ENCODE data around the gene CDC26. TPM values are rescaled to one million over a fixed set of nuclear protein-coding genes. Genes with fewer than 3 reads are reported as not detected.

Gene CDC26
- total RNA-seq, 1 experiment from 2014 or later = 22.0 TPM

GRCh38 chr9:113238202-113238858 is 37.0 kb downstream of the CDC26 start:
- Histone ChIP-seq H3K9me3 (ENCODE audit: control insufficient read depth in 1 of 2, insufficient read depth in 1 of 2, low read depth in 1 of 2, low read length in 2 of 2) (no peaks in the 10 kb centered on the region), H3K79me2 (ENCODE audit: insufficient read depth, low read length) (peaks cover under 1% of the 10 kb centered on the region; the same call in 1 of the 2 replicates), H3K27me3 (ENCODE audit: insufficient read depth, low read length) (no peaks in the 10 kb centered on the region), H3K27ac (ENCODE audit: low read depth, low read length) (no peak overlapping the region), H3K4me2 (ENCODE audit: low read length) (no peak overlapping the region), H3K4me3 (replicated peaks in 1 of 2; ENCODE audit: low read depth in 1 of 2, low read length in 2 of 2) (no peak overlapping the region), H3K9me2 (ENCODE audit: insufficient read depth) (no peaks in the 10 kb centered on the region), H3K4me1 (ENCODE audit: control insufficient read depth in 1 of 2, insufficient read depth in 2 of 2, low read length in 2 of 2) (peaks cover 0 to 8% of the 10 kb centered on the region in 2 experiments; a peak in 3 of 4 replicates), H3K36me3 (ENCODE audit: control insufficient read depth in 1 of 2, insufficient read depth in 2 of 2, low read length in 2 of 2) (no peaks in the 10 kb centered on the region), H2AFZ (ENCODE audit: low read depth, low read length, poor library complexity, severe bottlenecking) (no peak overlapping the region), H3K9ac (ENCODE audit: low read length) (no peak overlapping the region), H4K20me1 (ENCODE audit: insufficient read depth) (no peaks in the 10 kb centered on the region)
- DNase-seq (ENCODE audit: low read depth, low spot score) (no peak), ATAC-seq (no peak)
- TF ChIP-seq TCF7L2 (IDR thresholded peaks at IDR 0.05; ENCODE audit: borderline replicate concordance, extremely low read depth, insufficient read depth, insufficient read length) = no peak
- TF ChIP-seq SP1 (IDR thresholded peaks at IDR 0.05; ENCODE audit: low read depth) = no peak
- no peak for TF ChIP-seq CTCF (IDR thresholded peaks at IDR 0.05 in 2 of 3, conservative IDR thresholded peaks at IDR 0.05 in 1 of 3; ENCODE audit: borderline replicate concordance in 1 of 3, insufficient read depth in 1 of 3, low read depth in 2 of 3, low read length in 2 of 3)
- TF ChIP-seq MAX (IDR thresholded peaks at IDR 0.05) = no peak
- intact Hi-C loops (cut with micrococcal nuclease) = no loop called here
- no TSS peak for BruUV-seq (replicated peaks)
- POLR2A ChIA-PET = no interaction called here
- RAD21 ChIA-PET (ENCODE audit: low non-redundant PET in 1 of 2, low total read pairs in 2 of 2, uncharacterized antibody in 2 of 2, unreplicated experiment in 2 of 2) = no interaction called here
- CTCF ChIA-PET = no interaction called here

- ChIA-PET POLR2A (no interaction called here), RAD21 (ENCODE audit: low non-redundant PET in 1 of 2, low total read pairs in 2 of 2, uncharacterized antibody in 2 of 2, unreplicated experiment in 2 of 2) (no interaction called here), CTCF (no interaction called here)
- ATAC-seq = no peak
- no peaks in the 10 kb centered on the region for H3K27me3 ChIP-seq (ENCODE audit: insufficient read depth, low read length)
- H3K9ac ChIP-seq (ENCODE audit: low read length) = no peak overlapping the region
- no peak for DNase-seq (ENCODE audit: low read depth, low spot score)
- no peak overlapping the region for H2AFZ ChIP-seq (ENCODE audit: low read depth, low read length, poor library complexity, severe bottlenecking)
- TF ChIP-seq EGR1 (IDR thresholded peaks at IDR 0.05; ENCODE audit: low read depth) = no peak
- no peak for TF ChIP-seq SP1 (IDR thresholded peaks at IDR 0.05; ENCODE audit: low read depth)
- no peak for TF ChIP-seq CTCF (IDR thresholded peaks at IDR 0.05 in 2 of 3, conservative IDR thresholded peaks at IDR 0.05 in 1 of 3; ENCODE audit: borderline replicate concordance in 1 of 3, insufficient read depth in 1 of 3, low read depth in 2 of 3, low read length in 2 of 3)
- no peak for TF ChIP-seq ZNF274 (IDR thresholded peaks at IDR 0.05; ENCODE audit: low read depth, low read length)
- no peak for TF ChIP-seq TCF7L2 (IDR thresholded peaks at IDR 0.05; ENCODE audit: borderline replicate concordance, extremely low read depth, insufficient read depth, insufficient read length)
- no peak for TF ChIP-seq MAX (IDR thresholded peaks at IDR 0.05)
- no peak for TF ChIP-seq SIN3A (IDR thresholded peaks at IDR 0.05; ENCODE audit: low read depth)
- no peak for TF ChIP-seq FOSL1 (IDR thresholded peaks at IDR 0.05; ENCODE audit: low read depth)
- TF ChIP-seq CEBPB (IDR thresholded peaks at IDR 0.05; ENCODE audit: low read depth) = no peak
- peaks cover 7% of the 10 kb centered on the region; the same call in 1 of the 2 replicates for H3K79me2 ChIP-seq (ENCODE audit: insufficient read depth, low read length)
- H3K9me2 ChIP-seq (ENCODE audit: insufficient read depth) = no peaks in the 10 kb centered on the region
- intact Hi-C loops (cut with micrococcal nuclease) = no loop called here
- H3K36me3 ChIP-seq (ENCODE audit: control insufficient read depth in 1 of 2, insufficient read depth in 2 of 2, low read length in 2 of 2) = no peaks in the 10 kb centered on the region
- H4K20me1 ChIP-seq (ENCODE audit: insufficient read depth) = no peaks in the 10 kb centered on the region
- H3K27ac ChIP-seq (ENCODE audit: low read depth, low read length) = no peak overlapping the region
- no TSS peak for BruUV-seq (replicated peaks)
- H3K4me1 ChIP-seq (ENCODE audit: control insufficient read depth in 1 of 2, insufficient read depth in 2 of 2, low read length in 2 of 2) = peaks cover 0 to 8% of the 10 kb centered on the region in 2 experiments; a peak in 3 of 4 replicates
- no peak overlapping the region for H3K4me3 ChIP-seq (replicated peaks in 1 of 2; ENCODE audit: low read depth in 1 of 2, low read length in 2 of 2)
- H3K9me3 ChIP-seq (ENCODE audit: control insufficient read depth in 1 of 2, insufficient read depth in 1 of 2, low read depth in 1 of 2, low read length in 2 of 2) = no peaks in the 10 kb centered on the region
- H3K4me2 ChIP-seq (ENCODE audit: low read length) = no peak overlapping the region
Observed at GRCh38 chr9:113237026-113237425, 38.3 kb downstream of the CDC26 start.
